A673 (cell line): Measurements from ENCODE around the gene HSD17B3.

Source experiments
- EZH2 ChIP-seq: fragments of 200-600 bp; sonication (generic); IDR thresholded peaks from 2 replicates; pipeline ENCODE4 v1.6.1; 2017; ENCODE audit warnings: borderline replicate concordance, low read depth, mild to moderate bottlenecking, mixed read lengths, antibody characterized with exemption, low read length; ENCODE audit not compliant: poor library complexity, severe bottlenecking
- TF ChIP-seq, protein P1 (sequence below): fragments of 300-800, 200-600 bp; sonication (generic); conservative IDR thresholded peaks from 2 replicates; pipeline ENCODE4 v1.5.1; 2017; ENCODE audit warnings: low read depth, mild to moderate bottlenecking, antibody characterized with exemption, low read length, moderate library complexity, mixed read lengths

DNA sequence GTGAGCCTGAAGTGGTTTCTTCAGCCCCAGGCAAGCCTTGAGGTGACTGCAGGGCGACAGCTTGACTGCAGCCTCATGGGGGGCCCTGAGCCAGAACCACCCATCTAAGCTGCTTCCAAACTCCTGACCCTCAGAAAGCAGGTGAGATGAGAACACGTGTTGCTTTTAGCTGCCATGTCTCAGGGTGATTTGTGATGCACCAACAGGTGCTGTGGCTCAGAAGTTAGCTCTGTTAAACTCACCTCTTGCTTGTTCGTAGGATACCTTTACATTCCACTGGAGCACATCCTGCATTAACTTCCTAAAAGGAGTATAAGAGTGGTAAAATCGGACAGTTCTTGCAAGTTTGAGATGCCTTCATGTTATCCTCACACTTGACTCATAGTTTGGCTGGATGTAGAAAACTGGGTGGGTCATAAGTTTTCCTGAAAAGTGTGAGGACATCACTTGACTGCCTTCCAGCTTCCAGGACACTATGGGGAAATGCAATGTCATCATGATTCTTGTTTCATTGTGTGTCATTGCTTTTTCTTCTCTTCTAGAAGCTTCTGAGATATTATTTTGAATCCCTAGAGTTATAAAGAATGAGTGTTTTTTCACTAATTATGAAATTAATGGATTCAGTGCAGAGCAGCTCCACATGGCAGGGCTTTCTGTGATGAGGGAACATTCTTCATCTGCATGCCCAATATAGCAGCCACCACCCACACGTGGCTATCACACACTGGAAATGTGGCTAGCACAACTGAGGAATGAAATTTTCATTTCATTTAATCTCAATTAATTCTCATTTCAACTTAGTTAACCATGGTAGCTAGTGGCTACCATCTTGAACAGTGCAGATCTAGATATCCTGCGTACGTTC is 92.3 kb downstream of the HSD17B3 start:
- TF ChIP-seq, protein P1, sequence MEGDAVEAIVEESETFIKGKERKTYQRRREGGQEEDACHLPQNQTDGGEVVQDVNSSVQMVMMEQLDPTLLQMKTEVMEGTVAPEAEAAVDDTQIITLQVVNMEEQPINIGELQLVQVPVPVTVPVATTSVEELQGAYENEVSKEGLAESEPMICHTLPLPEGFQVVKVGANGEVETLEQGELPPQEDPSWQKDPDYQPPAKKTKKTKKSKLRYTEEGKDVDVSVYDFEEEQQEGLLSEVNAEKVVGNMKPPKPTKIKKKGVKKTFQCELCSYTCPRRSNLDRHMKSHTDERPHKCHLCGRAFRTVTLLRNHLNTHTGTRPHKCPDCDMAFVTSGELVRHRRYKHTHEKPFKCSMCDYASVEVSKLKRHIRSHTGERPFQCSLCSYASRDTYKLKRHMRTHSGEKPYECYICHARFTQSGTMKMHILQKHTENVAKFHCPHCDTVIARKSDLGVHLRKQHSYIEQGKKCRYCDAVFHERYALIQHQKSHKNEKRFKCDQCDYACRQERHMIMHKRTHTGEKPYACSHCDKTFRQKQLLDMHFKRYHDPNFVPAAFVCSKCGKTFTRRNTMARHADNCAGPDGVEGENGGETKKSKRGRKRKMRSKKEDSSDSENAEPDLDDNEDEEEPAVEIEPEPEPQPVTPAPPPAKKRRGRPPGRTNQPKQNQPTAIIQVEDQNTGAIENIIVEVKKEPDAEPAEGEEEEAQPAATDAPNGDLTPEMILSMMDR: no peak
- TF ChIP-seq EZH2: no peak
